CD4-positive, alpha-beta T cell (primary cell): ENCODE results near the gene PEDS1. TPM values are rescaled to one million over a fixed set of nuclear protein-coding genes. Genes with fewer than 3 reads are reported as not detected.

Source experiments
- ATAC-seq: fragments of 200-7000 bp; cut with Tn5 transposase; one replicate; pipeline ENCODE4 v1.10.0; 2022; ENCODE audit warnings: mild to moderate bottlenecking; ENCODE audit not compliant: poor library complexity
- CTCF ChIA-PET: fragments of 350-600 bp; sonication (Branson Sonifier 250); formaldehyde crosslinking; loops from one replicate; lab custom pipeline; 2021; ENCODE audit warnings: antibody characterized with exemption, inconsistent platforms; lab: Charles Lee
- POLR2A ChIA-PET: fragments of 350-600 bp; sonication (Branson Sonifier 250); formaldehyde crosslinking; loops from one replicate; lab custom pipeline; 2021; ENCODE audit warnings: antibody characterized with exemption, inconsistent platforms; lab: Charles Lee
- DNase-seq, 14 experiments: peaks; one replicate each; pipeline ENCODE4 v3.0.0-alpha.2; 2013 to 2020; ENCODE audit warnings: mixed read lengths in 2 of 14
- H3K27ac ChIP-seq, 2 donors: one replicate each; pipeline versions ENCODE4 v1.5.1 to v1.7.0; 2013; ENCODE audit warnings: low read length in 2 of 2, low read depth in 1 of 2, mild to moderate bottlenecking in 1 of 2
- H3K27me3 ChIP-seq, 2 experiments: 1 replicate in 1 of 2; 2 replicates in 1 of 2; pipeline versions ENCODE4 v1.6.1 to v1.7.0; 2013; ENCODE audit warnings: low read length in 2 of 2, control low read depth in 1 of 2, mild to moderate bottlenecking in 1 of 2, moderate library complexity in 1 of 2; ENCODE audit not compliant: insufficient read depth in 2 of 2, control insufficient read depth in 1 of 2
- H3K36me3 ChIP-seq: one replicate; pipeline ENCODE4 v1.6.1; 2013; ENCODE audit warnings: low read length, control low read depth; ENCODE audit not compliant: insufficient read depth
- H3K4me1 ChIP-seq: one replicate; pipeline ENCODE4 v1.6.1; 2013; ENCODE audit warnings: low read length, control low read depth; ENCODE audit not compliant: insufficient read depth
- H3K4me3 ChIP-seq: one replicate; pipeline ENCODE4 v1.5.1; 2013; ENCODE audit warnings: mild to moderate bottlenecking, low read length, moderate library complexity
- H3K9me3 ChIP-seq, 2 experiments: 1 replicate in 1 of 2; 2 replicates in 1 of 2; pipeline versions ENCODE4 v1.6.1 to v1.7.0; 2013; ENCODE audit warnings: low read length in 2 of 2, mild to moderate bottlenecking in 2 of 2, control low read depth in 1 of 2, moderate library complexity in 1 of 2; ENCODE audit not compliant: control insufficient read depth in 1 of 2, insufficient read depth in 1 of 2
- H3K27ac Mint-ChIP-seq: one replicate; pipeline ENCODE4 v1.8.0; 2020; ENCODE audit warnings: mixed read lengths
- H3K27me3 Mint-ChIP-seq: one replicate; pipeline ENCODE4 v1.8.0; 2021; ENCODE audit warnings: mixed read lengths
- H3K36me3 Mint-ChIP-seq: one replicate; pipeline ENCODE4 v1.8.0; 2021; ENCODE audit warnings: low read depth, mixed read lengths
- H3K4me1 Mint-ChIP-seq: one replicate; pipeline ENCODE4 v1.8.0; 2021; ENCODE audit warnings: low read depth, mixed read lengths
- H3K4me3 Mint-ChIP-seq: one replicate; pipeline ENCODE4 v1.8.0; 2020; ENCODE audit warnings: mild to moderate bottlenecking, mixed read lengths
- H3K9me3 Mint-ChIP-seq: one replicate; pipeline ENCODE4 v1.8.0; 2020; ENCODE audit warnings: mixed read lengths
- intact Hi-C, 2 experiments: fragments of 100-400 bp; cut with DNase I in 1 of 2; cut with micrococcal nuclease in 1 of 2; formaldehyde crosslinking; loops; one replicate each; pipeline versions ENCODE4 v1.15.1 to v1.9.0; 2023 to 2025; cut with DNase I, micrococcal nuclease
- total RNA-seq, 174 experiments: library from RNA in 2 of 174; stranded (reverse) in 2 of 174; gene quantifications; one replicate each; pipeline ENCODE4 v1.2.3 and lab custom pipeline; 2021 to 2026
- TF ChIP-seq, protein P1 (sequence below): fragments of 200-600 bp; IDR thresholded peaks from one replicate; pipeline ENCODE4 v1.8.0; 2022; ENCODE audit warnings: antibody characterized with exemption, mild to moderate bottlenecking

Gene PEDS1
- total RNA-seq, 2 experiments from 2014 or later, result 21.3 to 21.9 TPM

DNA sequence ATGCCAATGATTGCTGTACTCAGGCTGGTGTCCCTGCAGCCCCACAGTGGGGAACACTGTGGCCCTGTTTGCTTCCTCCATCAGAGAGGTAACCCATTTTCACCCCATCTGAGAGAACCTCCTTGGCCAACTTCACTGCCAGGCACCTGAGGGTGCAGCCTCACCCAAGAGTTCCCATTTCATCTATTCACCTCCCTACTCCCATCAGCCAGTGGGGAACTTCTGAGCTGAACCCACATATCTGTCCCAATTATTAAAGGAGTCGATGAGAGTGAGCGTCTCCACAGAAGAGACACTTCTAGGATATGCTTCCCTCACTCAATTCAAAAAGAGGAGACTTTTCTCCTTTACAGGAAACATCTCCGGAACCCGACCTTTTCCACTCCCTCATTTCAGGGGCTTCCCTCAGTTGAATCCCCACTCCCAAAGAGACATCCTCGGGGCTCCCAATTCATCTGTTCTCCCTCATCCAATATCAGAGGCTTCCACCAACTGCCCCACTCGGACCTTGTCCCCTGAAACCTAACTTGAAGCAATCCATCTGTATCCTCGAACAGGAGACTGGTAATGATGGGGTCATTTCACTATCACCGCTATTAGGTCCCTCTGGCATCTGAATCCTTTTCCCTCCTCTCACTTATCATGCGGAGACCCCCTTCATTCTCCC, 41.6 kb downstream of the PEDS1 start:
- Histone ChIP-seq H3K9me3 (no peaks in the 10 kb centered on the region), H3K27me3 (no peaks in the 10 kb centered on the region), H3K36me3 (peaks cover 9% of the 10 kb centered on the region), H3K4me3 (peak overlapping the region; percentile 84), H3K27ac (peak overlapping the region; percentile 85 to 87), H3K4me1 (peaks cover 87% of the 10 kb centered on the region)
- ATAC-seq (no peak), DNase-seq (no peak)
- TF ChIP-seq, protein P1, sequence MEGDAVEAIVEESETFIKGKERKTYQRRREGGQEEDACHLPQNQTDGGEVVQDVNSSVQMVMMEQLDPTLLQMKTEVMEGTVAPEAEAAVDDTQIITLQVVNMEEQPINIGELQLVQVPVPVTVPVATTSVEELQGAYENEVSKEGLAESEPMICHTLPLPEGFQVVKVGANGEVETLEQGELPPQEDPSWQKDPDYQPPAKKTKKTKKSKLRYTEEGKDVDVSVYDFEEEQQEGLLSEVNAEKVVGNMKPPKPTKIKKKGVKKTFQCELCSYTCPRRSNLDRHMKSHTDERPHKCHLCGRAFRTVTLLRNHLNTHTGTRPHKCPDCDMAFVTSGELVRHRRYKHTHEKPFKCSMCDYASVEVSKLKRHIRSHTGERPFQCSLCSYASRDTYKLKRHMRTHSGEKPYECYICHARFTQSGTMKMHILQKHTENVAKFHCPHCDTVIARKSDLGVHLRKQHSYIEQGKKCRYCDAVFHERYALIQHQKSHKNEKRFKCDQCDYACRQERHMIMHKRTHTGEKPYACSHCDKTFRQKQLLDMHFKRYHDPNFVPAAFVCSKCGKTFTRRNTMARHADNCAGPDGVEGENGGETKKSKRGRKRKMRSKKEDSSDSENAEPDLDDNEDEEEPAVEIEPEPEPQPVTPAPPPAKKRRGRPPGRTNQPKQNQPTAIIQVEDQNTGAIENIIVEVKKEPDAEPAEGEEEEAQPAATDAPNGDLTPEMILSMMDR, result no peak
- ChIA-PET CTCF (interaction anchor here (0.9 to 1.7 kb wide), 5 partner anchors 9 to 133 kb away, joined by 3 to 7 read pairs (median 3); partner anchors contain the start of gene PEDS1), POLR2A (interaction anchor here (0.6 to 5.8 kb wide), 8 partner anchors 9 to 299 kb away, joined by 3 to 47 read pairs (median 7); partner anchors contain the start of gene PEDS1)
- peaks cover 89% of the 10 kb centered on the region for H3K4me1 Mint-ChIP-seq
- peak overlapping the region; percentile 98 for H3K27ac Mint-ChIP-seq
- intact Hi-C loops, result loop anchor here (2.0 to 10.0 kb wide), 5 partner anchors 41 to 823 kb away; partner anchors contain the start of genes ADNP (in 1 of the 2), PARD6B (in 1 of the 2), PEDS1 (in 1 of the 2) and PTPN1 (in 1 of the 2)
- H3K4me3 Mint-ChIP-seq, result peak overlapping the region; percentile 97
- H3K9me3 Mint-ChIP-seq, result no peaks in the 10 kb centered on the region
- H3K27me3 Mint-ChIP-seq, result no peaks in the 10 kb centered on the region
- peaks cover 38% of the 10 kb centered on the region for H3K36me3 Mint-ChIP-seq

- DNase-seq (no peak), ATAC-seq (no peak)
- TF ChIP-seq, protein P1, result no peak
- Histone ChIP-seq H3K36me3 (peaks cover 9% of the 10 kb centered on the region), H3K27me3 (no peaks in the 10 kb centered on the region), H3K9me3 (no peaks in the 10 kb centered on the region), H3K4me3 (peak overlapping the region; percentile 84), H3K27ac (peak overlapping the region; percentile 13 to 85), H3K4me1 (peaks cover 88% of the 10 kb centered on the region)
- Mint-ChIP-seq H3K4me1 (peaks cover 92% of the 10 kb centered on the region), H3K4me3 (peak overlapping the region; percentile 97), H3K36me3 (peaks cover 38% of the 10 kb centered on the region), H3K9me3 (no peaks in the 10 kb centered on the region), H3K27me3 (no peaks in the 10 kb centered on the region), H3K27ac (peak overlapping the region; percentile 98)
- intact Hi-C loops, result loop anchor here (5.0 to 10.0 kb wide), 4 partner anchors 296 to 824 kb away; partner anchors contain the start of genes ADNP (in 1 of the 2), PARD6B (in 1 of the 2), PTPN1 (in 1 of the 2) and SLC9A8 (in 1 of the 2)
- ChIA-PET CTCF (interaction anchor here (1.0 to 1.7 kb wide), 4 partner anchors 14 to 132 kb away, joined by 3 to 7 read pairs (median 3); no protein-coding TSS in a partner anchor), POLR2A (interaction anchor here (1.4 to 5.8 kb wide), 5 partner anchors 8 to 42 kb away, joined by 7 to 47 read pairs (median 14); partner anchors contain the start of gene PEDS1)
These were observed 42.2 kb downstream of the PEDS1 start for GRCh38 chr20:50111120-50111828.
